Measurements from ENCODE around the gene BARX1. TPM values are rescaled to one million over a fixed set of nuclear protein-coding genes. Genes with fewer than 3 reads are reported as not detected.
"Not testable (repeated sequence)": the region's sequence is repeated elsewhere in the genome, so short reads cannot be mapped to it uniquely, and the experiment has no call there.

The BARX1 gene
- total RNA-seq, 1 donor from 2014 or later, result 6.9 TPM

GRCh38 chr9:93976081-93976480 lies 20.9 kb upstream of the BARX1 start:
- no peaks in the 10 kb centered on the region for H3K4me1 Mint-ChIP-seq (ENCODE audit: low read depth, unreplicated experiment)
- H3K4me3 Mint-ChIP-seq (ENCODE audit: unreplicated experiment), result no peak overlapping the region
- no peak for DNase-seq
- H3K27ac Mint-ChIP-seq (ENCODE audit: unreplicated experiment), result no peak overlapping the region
- no peaks in the 10 kb centered on the region for H3K27me3 Mint-ChIP-seq (ENCODE audit: unreplicated experiment)
- peaks cover 6% of the 10 kb centered on the region for H3K9me3 Mint-ChIP-seq (ENCODE audit: unreplicated experiment)
- no peak for TF ChIP-seq CTCF (IDR thresholded peaks at IDR 0.05; ENCODE audit: partially characterized antibody, unreplicated experiment)
- H3K36me3 Mint-ChIP-seq (ENCODE audit: unreplicated experiment), result peaks cover 8% of the 10 kb centered on the region

GRCh38 chr9:93975262-93975661 lies 20.1 kb upstream of the BARX1 start:
- Mint-ChIP-seq H3K4me3 (ENCODE audit: unreplicated experiment) (no peak overlapping the region), H3K27ac (ENCODE audit: unreplicated experiment) (no peak overlapping the region), H3K9me3 (ENCODE audit: unreplicated experiment) (peaks cover 6% of the 10 kb centered on the region), H3K27me3 (ENCODE audit: unreplicated experiment) (no peaks in the 10 kb centered on the region), H3K36me3 (ENCODE audit: unreplicated experiment) (peaks cover 13% of the 10 kb centered on the region), H3K4me1 (ENCODE audit: low read depth, unreplicated experiment) (no peaks in the 10 kb centered on the region)
- DNase-seq, result no peak
- TF ChIP-seq CTCF (IDR thresholded peaks at IDR 0.05; ENCODE audit: partially characterized antibody, unreplicated experiment), result no peak

GRCh38 chr9:93974151-93974550 lies 19.0 kb upstream of the BARX1 start:
- peaks cover 7% of the 10 kb centered on the region for H3K9me3 Mint-ChIP-seq (ENCODE audit: unreplicated experiment)
- H3K27me3 Mint-ChIP-seq (ENCODE audit: unreplicated experiment), result no peaks in the 10 kb centered on the region
- no peak overlapping the region for H3K27ac Mint-ChIP-seq (ENCODE audit: unreplicated experiment)
- no peaks in the 10 kb centered on the region for H3K4me1 Mint-ChIP-seq (ENCODE audit: low read depth, unreplicated experiment)
- H3K36me3 Mint-ChIP-seq (ENCODE audit: unreplicated experiment), result peaks cover 13% of the 10 kb centered on the region
- no peak for TF ChIP-seq CTCF (IDR thresholded peaks at IDR 0.05; ENCODE audit: partially characterized antibody, unreplicated experiment)
- no peak overlapping the region for H3K4me3 Mint-ChIP-seq (ENCODE audit: unreplicated experiment)
- no peak for DNase-seq

- DNase-seq; H3K27me3 Mint-ChIP-seq (ENCODE audit: unreplicated experiment); H3K9me3 Mint-ChIP-seq (ENCODE audit: unreplicated experiment); H3K4me1 Mint-ChIP-seq (ENCODE audit: low read depth, unreplicated experiment); H3K4me3 Mint-ChIP-seq (ENCODE audit: unreplicated experiment); H3K27ac Mint-ChIP-seq (ENCODE audit: unreplicated experiment): not testable (repeated sequence)
- H3K36me3 Mint-ChIP-seq (ENCODE audit: unreplicated experiment), result peaks cover 13% of the 10 kb centered on the region
Measured at GRCh38 chr9:93972655-93973054, 17.5 kb upstream of the BARX1 start.

DNA sequence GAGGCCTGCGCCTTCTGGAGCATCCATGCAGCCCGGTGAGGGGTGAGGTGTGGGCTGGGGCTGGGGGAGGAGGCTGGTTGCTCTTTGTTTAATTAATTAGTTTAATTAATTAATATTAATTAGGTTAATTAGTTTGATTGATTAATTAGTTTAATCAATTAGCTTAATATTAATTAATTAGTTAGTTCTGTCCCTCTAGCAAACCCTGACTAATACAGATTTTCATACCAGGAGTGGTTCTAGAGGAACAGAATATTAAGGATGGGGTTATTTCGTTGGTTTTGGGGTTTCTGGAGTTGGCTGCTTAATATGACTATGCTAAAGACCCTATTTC lies 14.1 kb upstream of the BARX1 start:
- H3K36me3 Mint-ChIP-seq (ENCODE audit: unreplicated experiment), result peaks cover 13% of the 10 kb centered on the region
- no peaks in the 10 kb centered on the region for H3K4me1 Mint-ChIP-seq (ENCODE audit: low read depth, unreplicated experiment)
- H3K27me3 Mint-ChIP-seq (ENCODE audit: unreplicated experiment), result no peaks in the 10 kb centered on the region
- DNase-seq, result no peak
- H3K4me3 Mint-ChIP-seq (ENCODE audit: unreplicated experiment), result no peak overlapping the region
- peaks cover 8% of the 10 kb centered on the region for H3K9me3 Mint-ChIP-seq (ENCODE audit: unreplicated experiment)
- H3K27ac Mint-ChIP-seq (ENCODE audit: unreplicated experiment), result no peak overlapping the region
- TF ChIP-seq CTCF (IDR thresholded peaks at IDR 0.05; ENCODE audit: partially characterized antibody, unreplicated experiment), result no peak

Data from glutamatergic neuron (in vitro differentiated cells).